Astrocyte of the cerebellum (primary cell): ENCODE results near the gene WDFY2.
A peak's percentile ranks its signal among the peaks of the same experiment; 100 is the strongest.

ENCODE experiments used
- DNase-seq: peaks from one replicate; pipeline ENCODE4 v3.0.0-alpha.2; 2011; ENCODE audit warnings: low read depth
- H3K4me3 ChIP-seq: 2 replicates; pipeline ENCODE4 v1.5.1; 2011; ENCODE audit warnings: mild to moderate bottlenecking, low read depth, low read length, moderate library complexity
- CTCF ChIP-seq: IDR thresholded peaks from 2 replicates; pipeline ENCODE4 v1.5.1; 2012; ENCODE audit warnings: low read length, low read depth, moderate library complexity, mild to moderate bottlenecking; ENCODE audit errors: missing control alignments
- in situ Hi-C: cut with HindIII; loops from 2 replicates; pipeline ENCODE4 v1.10.0; 2017; ENCODE audit warnings: low sequenced_read_pairs

The WDFY2 gene

GRCh38 chr13:51721496-51721895, 137.2 kb downstream of the WDFY2 start:
- no peak overlapping the region for H3K4me3 ChIP-seq
- in situ Hi-C loops, result loop anchor here (10.0 kb wide), 1 partner anchor 97 kb away; no protein-coding TSS in a partner anchor
- no peak for TF ChIP-seq CTCF
- DNase-seq, result no peak

GRCh38 chr13:51723529-51723928, 139.3 kb downstream of the WDFY2 start:
- in situ Hi-C loops, result loop anchor here (10.0 kb wide), 1 partner anchor 99 kb away; no protein-coding TSS in a partner anchor
- H3K4me3 ChIP-seq, result no peak overlapping the region
- DNase-seq, result no peak
- no peak for TF ChIP-seq CTCF

GRCh38 chr13:51724721-51725120, 140.5 kb downstream of the WDFY2 start:
- no peak for DNase-seq
- in situ Hi-C loops, result loop anchor here (10.0 to 25.0 kb wide), 2 partner anchors 100 to 262 kb away; partner anchors contain the start of gene INTS6
- TF ChIP-seq CTCF, result no peak
- H3K4me3 ChIP-seq, result no peak overlapping the region

GRCh38 chr13:51726446-51727193, 142.4 kb downstream of the WDFY2 start:
- no peak for TF ChIP-seq CTCF
- in situ Hi-C loops, result loop anchor here (10.0 to 25.0 kb wide), 2 partner anchors 102 to 264 kb away; partner anchors contain the start of gene INTS6
- H3K4me3 ChIP-seq, result no peak overlapping the region
- peak; percentile 48 for DNase-seq

- in situ Hi-C loops, result loop anchor here (10.0 to 25.0 kb wide), 2 partner anchors 103 to 265 kb away; partner anchors contain the start of gene INTS6
- no peak for DNase-seq
- TF ChIP-seq CTCF, result no peak
- no peak overlapping the region for H3K4me3 ChIP-seq
Measured at GRCh38 chr13:51727634-51728274, 143.5 kb downstream of the WDFY2 start.

GRCh38 chr13:51728275-51728673, 144.0 kb downstream of the WDFY2 start:
- TF ChIP-seq CTCF, result no peak
- in situ Hi-C loops, result loop anchor here (10.0 to 25.0 kb wide), 2 partner anchors 103 to 266 kb away; partner anchors contain the start of gene INTS6
- H3K4me3 ChIP-seq, result no peak overlapping the region
- no peak for DNase-seq
